Activated effector memory CD4-positive, alpha-beta T cell treated with anti-CD3 and anti-CD28 coated beads, Interleukin-2, amount 50 U/mL, for 16 hours (primary cell): ENCODE results near the gene FAM107B.
A peak's percentile ranks its signal among the peaks of the same experiment; 100 is the strongest.

ENCODE experiments used
- DNase-seq: peaks from one replicate; pipeline ENCODE4 v3.0.0-alpha.2; 2020

FAM107B gene

DNA sequence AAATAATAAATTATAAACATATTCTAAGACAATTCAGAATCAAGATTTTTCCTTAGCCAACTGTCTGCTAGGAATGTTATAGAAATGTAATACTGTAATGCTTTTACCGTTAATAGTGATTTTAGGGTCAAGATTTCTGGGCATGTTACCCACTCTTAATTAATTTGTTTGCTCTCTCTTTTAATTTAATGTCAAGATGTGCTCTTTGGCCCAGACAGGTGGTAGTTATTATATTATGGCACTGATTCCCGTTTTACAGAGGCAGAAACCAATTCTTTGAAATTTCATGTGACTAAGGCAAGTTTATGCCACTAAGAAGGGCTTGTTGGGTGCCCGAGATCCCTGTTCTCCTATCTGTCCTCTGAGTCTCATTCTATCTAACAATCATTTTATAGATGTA lies 959 bp upstream of the FAM107B start:
- no peak for DNase-seq

- no peak for DNase-seq
Observed at GRCh38 chr10:14774214-14774580, 500 bp downstream of the FAM107B start.

GRCh38 chr10:14773551-14774213 lies 1.0 kb downstream of the FAM107B start:
- no peak for DNase-seq

DNA sequence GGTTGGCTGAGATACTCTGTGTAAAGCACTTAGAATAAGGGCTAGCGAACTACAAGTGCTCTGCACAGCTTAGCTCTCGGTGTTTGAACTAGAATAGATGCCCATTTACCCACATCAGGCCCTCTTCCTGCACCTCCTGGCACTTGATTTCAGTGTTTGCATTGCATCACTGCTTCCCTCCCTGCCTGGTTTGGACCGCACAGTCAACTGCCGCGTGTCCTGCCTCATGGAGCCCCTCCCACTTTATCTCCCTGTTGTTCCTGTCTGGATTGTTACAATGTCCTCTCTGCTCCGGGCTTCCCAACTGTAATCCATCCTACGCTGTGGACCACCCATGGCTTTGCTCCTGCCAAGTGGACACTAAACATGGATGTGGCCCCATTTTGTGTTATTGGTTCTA lies 2.3 kb downstream of the FAM107B start:
- no peak for DNase-seq

GRCh38 chr10:14770927-14771326 lies 3.8 kb downstream of the FAM107B start:
- DNase-seq, result no peak

DNA sequence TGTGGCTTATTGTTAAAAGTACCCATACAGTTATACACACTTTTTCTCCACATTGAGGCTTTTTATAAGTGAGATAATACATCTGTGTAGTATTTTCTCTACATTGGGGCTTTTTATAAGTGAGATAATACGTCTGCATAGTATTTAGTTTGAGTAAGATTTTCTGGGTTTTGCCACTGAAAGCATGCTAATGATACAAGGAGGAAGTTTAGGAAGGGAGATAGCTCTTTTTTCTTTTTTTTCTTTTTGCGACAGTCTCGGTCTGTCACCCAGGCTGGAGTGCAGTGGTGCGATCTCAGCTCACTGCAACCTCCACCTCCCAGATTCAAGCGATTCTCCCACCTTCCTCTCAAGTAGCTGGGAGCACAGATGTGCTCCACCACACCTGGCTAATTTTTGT lies 13.3 kb downstream of the FAM107B start:
- DNase-seq, result no peak

DNA sequence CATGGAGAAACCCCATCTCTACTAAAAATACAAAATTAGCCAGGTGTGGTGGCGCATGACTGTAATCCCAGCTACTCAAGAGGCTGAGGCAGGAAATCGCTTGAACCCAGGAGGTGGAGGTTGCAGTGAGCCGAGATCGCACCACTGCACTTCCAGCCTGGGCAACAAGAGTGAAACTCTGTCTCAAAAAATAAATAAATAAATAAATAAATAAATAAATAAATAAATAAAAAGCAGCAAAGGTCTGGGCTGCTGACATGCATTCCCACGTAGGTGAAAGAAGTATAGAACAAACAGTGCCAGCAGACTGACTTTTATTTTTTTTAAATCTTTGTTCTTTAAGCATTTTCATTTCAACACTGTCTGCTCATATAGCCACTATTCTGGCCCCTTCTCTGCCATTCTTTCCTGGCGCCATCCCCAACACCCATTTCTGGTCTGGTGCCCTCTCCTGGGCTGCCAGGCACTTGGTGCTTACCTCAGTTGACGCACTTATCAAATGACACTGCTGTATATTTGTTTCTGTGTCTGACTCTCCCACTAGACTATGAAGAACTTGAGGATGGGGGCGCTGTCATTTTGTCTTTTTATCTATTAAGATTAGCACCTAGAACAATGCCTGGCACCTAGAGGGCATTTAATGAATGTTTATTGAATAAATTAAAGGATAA lies 15.6 kb downstream of the FAM107B start:
- peak; percentile 67 for DNase-seq

GRCh38 chr10:14758451-14758850 lies 16.2 kb downstream of the FAM107B start:
- DNase-seq, result no peak

DNA sequence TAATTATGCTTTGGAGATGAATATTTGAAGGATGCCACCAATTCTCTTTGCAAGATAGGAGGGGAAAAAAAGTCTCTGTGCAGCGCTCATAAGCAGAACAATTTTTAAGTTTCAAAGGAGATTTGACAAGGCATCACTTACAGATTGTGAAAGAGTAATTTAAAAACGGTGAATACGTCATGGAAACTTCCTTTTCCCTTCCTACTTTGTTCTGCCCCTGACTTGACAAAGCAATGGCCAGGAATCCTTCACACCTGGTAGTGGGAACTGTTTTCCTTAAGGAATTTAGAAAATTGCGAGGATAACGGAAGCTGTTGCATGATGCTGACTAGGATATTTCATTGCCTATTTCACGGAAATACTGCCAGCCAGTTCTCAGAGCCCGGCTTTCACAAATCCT lies 16.7 kb downstream of the FAM107B start:
- DNase-seq, result no peak

GRCh38 chr10:14757394-14757793 lies 17.3 kb downstream of the FAM107B start:
- no peak for DNase-seq

GRCh38 chr10:14753441-14753840 lies 21.3 kb downstream of the FAM107B start:
- DNase-seq, result no peak

DNA sequence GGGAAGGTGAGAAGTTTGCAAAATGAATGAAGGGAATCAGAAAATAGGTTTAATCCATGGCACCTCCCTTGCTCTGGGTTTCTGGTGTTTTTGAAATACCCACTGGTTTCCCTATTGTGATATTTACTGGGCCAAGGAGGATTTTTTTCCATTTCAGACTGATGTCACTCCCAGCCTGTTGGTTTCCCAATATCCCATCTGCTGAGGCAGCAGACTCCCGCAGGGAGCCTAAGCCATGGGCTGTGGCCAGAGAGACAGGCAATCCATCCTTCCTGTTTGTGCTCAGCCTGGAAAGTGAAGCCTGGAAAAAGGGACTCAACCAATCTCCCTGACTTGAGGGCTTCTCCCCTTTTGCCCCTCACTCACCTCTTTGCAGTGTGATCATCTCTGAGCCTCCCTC lies 22.8 kb downstream of the FAM107B start:
- DNase-seq, result no peak

GRCh38 chr10:14751014-14751896 lies 23.4 kb downstream of the FAM107B start:
- DNase-seq, result no peak

GRCh38 chr10:14749070-14749809 lies 25.5 kb downstream of the FAM107B start:
- no peak for DNase-seq

- no peak for DNase-seq
Observed at GRCh38 chr10:14748441-14748840, 26.3 kb downstream of the FAM107B start.

GRCh38 chr10:14742815-14743214 lies 31.9 kb downstream of the FAM107B start:
- no peak for DNase-seq

DNA sequence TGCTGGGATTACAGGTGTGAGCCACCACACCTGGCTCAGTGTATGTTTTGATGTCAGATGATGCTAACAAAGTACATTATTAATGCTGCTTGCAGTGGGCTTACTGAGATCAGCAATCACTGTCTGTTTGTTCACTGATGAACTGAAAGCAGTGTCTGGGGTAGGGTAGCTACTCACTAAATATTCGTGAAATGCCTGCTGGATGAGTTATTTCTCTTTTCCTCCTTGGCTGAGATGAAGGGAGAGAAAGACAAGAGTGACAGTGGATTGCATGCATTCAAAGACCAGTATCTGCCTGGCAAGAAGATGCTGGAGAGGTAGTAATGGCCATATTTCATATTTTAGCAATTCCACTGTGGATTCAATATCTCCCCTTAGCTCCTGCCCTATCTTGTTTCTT lies 32.3 kb downstream of the FAM107B start:
- no peak for DNase-seq

DNA sequence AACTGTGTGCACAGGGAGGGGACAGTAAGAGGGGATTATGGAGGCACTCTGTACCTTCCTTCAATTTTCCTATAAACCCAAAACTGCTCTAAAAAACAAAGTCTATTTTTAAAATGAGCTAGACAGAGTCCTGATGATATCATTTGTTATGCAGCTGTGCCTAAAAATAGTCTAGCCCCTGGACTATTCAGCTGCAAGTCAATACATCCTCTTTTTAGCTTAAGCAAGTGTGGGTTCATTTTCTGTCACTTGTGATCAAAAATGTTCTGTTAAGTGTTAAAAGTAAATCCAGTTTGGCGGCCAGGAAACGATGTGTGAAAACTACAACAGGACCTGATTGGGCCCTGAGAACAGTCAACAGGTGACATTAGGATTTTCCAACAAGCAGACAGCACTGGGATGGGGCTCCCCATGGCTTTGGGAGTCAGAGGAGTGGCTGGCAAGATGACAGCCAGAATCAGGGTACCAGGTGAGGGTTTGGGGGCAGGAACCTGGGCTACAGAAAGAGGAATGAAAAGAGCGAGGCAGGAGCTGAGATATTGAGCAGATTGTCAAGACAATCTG lies 33.9 kb downstream of the FAM107B start:
- no peak for DNase-seq

DNA sequence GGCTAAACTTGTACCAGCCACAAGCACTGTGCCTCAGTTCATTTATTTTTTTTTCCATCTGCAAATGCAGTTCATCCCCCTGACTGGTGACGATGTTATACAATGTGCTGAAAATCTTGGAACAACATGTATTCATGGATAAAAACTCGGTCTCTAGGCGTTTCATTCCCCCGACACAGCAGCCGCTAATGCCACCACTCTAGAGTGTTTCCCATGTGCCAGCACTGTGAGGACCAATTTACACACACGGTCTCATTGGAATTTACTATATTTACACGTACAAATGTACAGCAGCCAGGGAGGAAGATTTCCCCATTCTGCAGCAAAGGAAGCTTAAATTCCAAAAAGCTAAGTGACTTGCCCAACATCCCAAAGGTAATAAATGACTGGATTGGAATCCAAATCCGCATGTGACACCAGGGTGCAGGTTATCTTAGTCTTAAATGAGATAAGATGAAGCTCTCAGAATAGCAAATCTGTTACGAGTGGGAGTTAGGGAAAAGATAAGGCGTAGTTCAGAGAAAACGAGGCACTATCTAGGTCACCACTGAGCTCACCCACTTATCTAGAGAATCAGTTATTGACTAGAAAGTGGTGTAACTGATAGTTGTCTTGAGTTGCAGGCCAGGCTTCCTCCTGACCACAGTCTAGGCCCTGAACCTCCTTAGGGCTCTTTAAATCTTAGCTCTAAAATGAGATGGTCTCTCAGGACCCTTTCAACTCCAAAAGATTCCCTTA lies 36.7 kb downstream of the FAM107B start:
- DNase-seq, result no peak

GRCh38 chr10:14736600-14737081 lies 38.1 kb downstream of the FAM107B start:
- DNase-seq, result no peak

- no peak for DNase-seq
Observed at GRCh38 chr10:14736043-14736442, 38.7 kb downstream of the FAM107B start.
